GM12864 (cell line): ENCODE results near the gene COL5A3.

ENCODE experiments used
- DNase-seq: peaks from one replicate; pipeline ENCODE4 v3.0.0-alpha.2; 2011; ENCODE audit warnings: low read depth
- H3K4me3 ChIP-seq: 2 replicates; pipeline ENCODE4 v1.5.1; 2011; ENCODE audit warnings: mild to moderate bottlenecking, low read depth, low read length, control low read depth
- CTCF ChIP-seq: IDR thresholded peaks from 2 replicates; pipeline ENCODE4 v1.5.1; 2011; ENCODE audit warnings: low read depth, mild to moderate bottlenecking, moderate library complexity, low read length, control low read depth, inconsistent platforms; ENCODE audit errors: missing control alignments

The COL5A3 gene

GRCh38 chr19:9968820-9969687 lies 41.2 kb downstream of the COL5A3 start:
- DNase-seq = no peak
- no peak for TF ChIP-seq CTCF
- no peak overlapping the region for H3K4me3 ChIP-seq

- DNase-seq = no peak
- TF ChIP-seq CTCF = no peak
- no peak overlapping the region for H3K4me3 ChIP-seq
These were observed 43.0 kb downstream of the COL5A3 start for GRCh38 chr19:9967326-9967725.

GRCh38 chr19:9966448-9966847 lies 43.9 kb downstream of the COL5A3 start:
- TF ChIP-seq CTCF = no peak
- DNase-seq = no peak
- H3K4me3 ChIP-seq = no peak overlapping the region

GRCh38 chr19:9966024-9966423 lies 44.3 kb downstream of the COL5A3 start:
- no peak for TF ChIP-seq CTCF
- no peak overlapping the region for H3K4me3 ChIP-seq
- DNase-seq = no peak

GRCh38 chr19:9962623-9963290 lies 47.5 kb downstream of the COL5A3 start:
- TF ChIP-seq CTCF = no peak
- DNase-seq = no peak
- no peak overlapping the region for H3K4me3 ChIP-seq

- no peak for TF ChIP-seq CTCF
- no peak for DNase-seq
- no peak overlapping the region for H3K4me3 ChIP-seq
These were observed 49.2 kb downstream of the COL5A3 start for GRCh38 chr19:9961103-9961502.
